Stimulated activated naive B cell treated with anti-CD40 and anti-IgM and Interleukin-4, amounts not matched to agents 10 μg/mL and 1 μg/mL and 100 μg/mL, for 72 hours (primary cell): ENCODE measurements around the gene RNLS.

Source experiments
- ATAC-seq, 2 donors: fragments of 150-1000 bp; cut with Tn5 transposase; replicated peaks; 2 replicates each; pipeline ENCODE4 v1.10.0; 2021; ENCODE audit warnings: moderate library complexity in 1 of 2
- DNase-seq: peaks from one replicate; pipeline ENCODE4 v3.0.0; 2021
- H3K27ac Mint-ChIP-seq: one replicate; pipeline ENCODE4 v1.8.0; 2022; ENCODE audit warnings: mild to moderate bottlenecking, mixed read lengths
- H3K27me3 Mint-ChIP-seq, 2 donors: one replicate each; pipeline ENCODE4 v1.8.0; 2022; ENCODE audit warnings: mixed read lengths in 2 of 2
- H3K36me3 Mint-ChIP-seq, 2 donors: one replicate each; pipeline ENCODE4 v1.8.0; 2022; ENCODE audit warnings: mixed read lengths in 2 of 2, mild to moderate bottlenecking in 1 of 2
- H3K4me1 Mint-ChIP-seq, 2 donors: one replicate each; pipeline ENCODE4 v1.8.0; 2022; ENCODE audit warnings: mixed read lengths in 2 of 2, mild to moderate bottlenecking in 1 of 2
- H3K4me3 Mint-ChIP-seq, 2 donors: one replicate each; pipeline ENCODE4 v1.8.0; 2022; ENCODE audit warnings: mild to moderate bottlenecking in 2 of 2, mixed read lengths in 2 of 2, moderate library complexity in 1 of 2
- H3K9me3 Mint-ChIP-seq, 2 donors: one replicate each; pipeline ENCODE4 v1.8.0; 2022; ENCODE audit warnings: mixed read lengths in 2 of 2, mild to moderate bottlenecking in 1 of 2

The RNLS gene

DNA sequence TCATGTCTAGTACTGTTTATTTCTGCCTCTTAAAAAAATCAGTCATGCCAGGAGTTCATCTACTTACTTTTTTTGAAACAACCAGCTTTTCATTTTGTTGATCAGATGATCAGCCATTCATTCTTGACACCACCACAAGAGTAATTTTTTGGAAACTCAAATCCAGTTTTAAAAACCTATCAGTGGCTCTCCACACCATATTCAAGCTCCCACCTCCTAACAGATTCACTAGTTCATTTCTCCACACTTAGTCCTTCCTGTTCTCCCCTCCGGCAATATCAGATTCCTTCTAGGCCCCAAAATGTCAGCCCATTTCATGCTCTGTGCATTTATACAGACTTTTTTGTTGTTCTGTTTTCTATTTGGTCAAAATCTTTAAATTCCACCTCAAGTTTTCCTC, 341.6 kb downstream of the RNLS start:
- ATAC-seq = no peak
- Mint-ChIP-seq H3K4me1 (peaks cover 8 to 13% of the 10 kb centered on the region in 2 donors), H3K27ac (no peak overlapping the region), H3K36me3 (peaks cover 0 to 2% of the 10 kb centered on the region in 2 donors), H3K4me3 (no peak overlapping the region), H3K9me3 (no peaks in the 10 kb centered on the region), H3K27me3 (no peaks in the 10 kb centered on the region)
- DNase-seq = no peak

DNA sequence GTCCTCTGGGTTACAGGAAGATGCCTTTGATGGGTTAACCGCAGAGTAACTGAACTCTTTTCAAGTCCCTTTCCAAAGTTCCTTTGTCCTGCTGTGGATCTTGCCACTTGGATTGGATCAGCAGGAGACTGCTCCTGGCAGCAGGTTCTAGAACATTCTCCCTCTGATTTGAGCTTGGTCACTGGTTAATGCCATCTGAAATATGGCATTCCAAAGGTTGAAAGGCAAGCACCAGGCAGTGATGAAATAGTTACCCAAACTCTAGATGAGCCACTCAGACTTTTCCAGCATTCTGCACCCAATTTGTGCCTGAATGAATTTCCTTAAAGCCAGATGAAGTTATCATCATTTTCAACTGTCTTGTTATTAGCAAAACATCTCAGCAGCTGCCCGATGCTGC, 343.9 kb downstream of the RNLS start:
- Mint-ChIP-seq H3K36me3 (peaks cover 0 to 2% of the 10 kb centered on the region in 2 donors), H3K4me3 (no peak overlapping the region), H3K27ac (no peak overlapping the region), H3K27me3 (no peaks in the 10 kb centered on the region), H3K9me3 (no peaks in the 10 kb centered on the region), H3K4me1 (peaks cover 5 to 8% of the 10 kb centered on the region in 2 donors)
- ATAC-seq (no peak), DNase-seq (no peak)

GRCh38 chr10:88238615-88238914, 344.6 kb downstream of the RNLS start:
- ATAC-seq (no peak), DNase-seq (no peak)
- H3K4me3 Mint-ChIP-seq = no peak overlapping the region
- H3K27me3 Mint-ChIP-seq = no peaks in the 10 kb centered on the region
- H3K27ac Mint-ChIP-seq = no peak overlapping the region
- H3K4me1 Mint-ChIP-seq = peaks cover 5 to 10% of the 10 kb centered on the region in 2 donors
- H3K36me3 Mint-ChIP-seq = peaks cover 0 to 4% of the 10 kb centered on the region in 2 donors
- H3K9me3 Mint-ChIP-seq = no peaks in the 10 kb centered on the region

DNA sequence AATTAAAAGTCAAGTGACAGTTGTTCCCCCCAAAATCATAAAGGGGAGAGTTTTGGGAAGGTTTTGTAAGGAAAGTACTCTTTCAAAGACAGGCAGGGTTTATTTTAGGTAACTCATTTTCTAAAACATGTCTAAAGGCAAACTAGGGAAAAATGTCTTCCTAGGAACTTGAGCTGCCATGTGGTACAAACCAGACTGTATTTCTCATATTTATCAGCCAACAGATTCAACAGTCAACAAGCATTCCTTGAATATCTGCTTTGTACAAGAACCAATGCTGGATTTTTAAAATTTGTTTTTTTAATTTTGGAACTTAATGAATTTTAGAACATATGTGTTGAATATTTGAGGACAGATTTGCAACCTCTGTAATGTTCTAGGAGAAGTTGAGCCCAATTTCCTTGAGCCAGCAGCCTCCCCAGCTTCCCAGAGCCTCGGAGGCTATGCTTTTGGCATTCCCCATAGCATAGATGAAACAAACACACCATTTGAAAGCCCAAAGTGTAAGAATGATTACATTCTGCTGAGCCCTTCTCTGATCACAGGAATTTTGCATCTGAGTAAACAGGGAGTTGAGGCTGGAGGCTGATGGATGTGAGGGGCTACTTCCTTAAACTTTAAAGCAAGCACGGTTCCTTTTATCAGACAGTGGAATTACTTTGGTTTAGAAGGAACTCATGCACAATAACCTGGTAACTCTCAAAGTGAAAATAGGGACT, 345.1 kb downstream of the RNLS start:
- H3K27ac Mint-ChIP-seq = no peak overlapping the region

DNA sequence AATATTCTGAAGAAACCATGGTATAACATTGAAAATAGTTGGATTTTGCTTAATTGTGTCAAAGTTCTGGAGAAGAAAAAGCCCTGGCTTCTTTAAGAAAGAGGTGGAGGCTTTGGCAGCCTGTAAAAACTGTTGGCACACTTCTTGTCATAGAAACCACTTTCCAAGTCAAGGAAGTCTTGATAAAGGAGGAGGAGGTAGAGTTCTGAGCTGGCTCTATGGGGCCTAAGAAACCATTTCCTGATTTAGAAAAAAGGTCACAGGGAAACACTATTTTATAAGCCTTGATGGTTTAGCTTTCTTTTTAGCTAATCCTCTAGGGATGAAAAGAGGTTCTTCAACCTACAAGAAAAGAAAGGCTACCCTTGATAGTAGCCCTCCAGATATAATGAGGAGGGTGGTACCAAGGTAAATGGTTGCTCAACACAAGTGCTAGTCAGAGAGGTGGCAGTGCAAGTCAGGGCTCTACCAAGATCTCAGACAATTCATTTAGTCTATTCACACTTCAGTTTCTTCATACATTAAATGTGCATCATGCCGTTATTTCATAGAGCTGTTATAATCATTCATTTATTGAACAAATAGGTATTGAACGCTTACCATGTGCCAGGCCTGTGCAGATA, 346.9 kb downstream of the RNLS start:
- peaks cover 5 to 19% of the 10 kb centered on the region in 2 donors for H3K4me1 Mint-ChIP-seq
- ATAC-seq (no peak), DNase-seq (no peak)
- no peak overlapping the region for H3K27ac Mint-ChIP-seq
- no peaks in the 10 kb centered on the region for H3K27me3 Mint-ChIP-seq
- H3K36me3 Mint-ChIP-seq = peaks cover 0 to 4% of the 10 kb centered on the region in 2 donors
- no peaks in the 10 kb centered on the region for H3K9me3 Mint-ChIP-seq
- H3K4me3 Mint-ChIP-seq = no peak overlapping the region

More for the DNA sequence above, 345.1 kb downstream of the RNLS start:
- H3K9me3 Mint-ChIP-seq = no peaks in the 10 kb centered on the region
- H3K4me1 Mint-ChIP-seq = peaks cover 5 to 10% of the 10 kb centered on the region in 2 donors
- no peak for ATAC-seq
- peaks cover 0 to 4% of the 10 kb centered on the region in 2 donors for H3K36me3 Mint-ChIP-seq
- H3K4me3 Mint-ChIP-seq = no peak overlapping the region
- H3K27me3 Mint-ChIP-seq = no peaks in the 10 kb centered on the region
- DNase-seq = no peak

- no peak overlapping the region for H3K27ac Mint-ChIP-seq
- no peak for ATAC-seq
- H3K4me1 Mint-ChIP-seq = peaks cover 5 to 19% of the 10 kb centered on the region in 2 donors
- DNase-seq = no peak
- peaks cover 2 to 5% of the 10 kb centered on the region in 2 donors for H3K9me3 Mint-ChIP-seq
- H3K36me3 Mint-ChIP-seq = peaks cover 2 to 4% of the 10 kb centered on the region in 2 donors
- no peaks in the 10 kb centered on the region for H3K27me3 Mint-ChIP-seq
- no peak overlapping the region for H3K4me3 Mint-ChIP-seq
These were observed 348.8 kb downstream of the RNLS start for GRCh38 chr10:88234297-88234696.

DNA sequence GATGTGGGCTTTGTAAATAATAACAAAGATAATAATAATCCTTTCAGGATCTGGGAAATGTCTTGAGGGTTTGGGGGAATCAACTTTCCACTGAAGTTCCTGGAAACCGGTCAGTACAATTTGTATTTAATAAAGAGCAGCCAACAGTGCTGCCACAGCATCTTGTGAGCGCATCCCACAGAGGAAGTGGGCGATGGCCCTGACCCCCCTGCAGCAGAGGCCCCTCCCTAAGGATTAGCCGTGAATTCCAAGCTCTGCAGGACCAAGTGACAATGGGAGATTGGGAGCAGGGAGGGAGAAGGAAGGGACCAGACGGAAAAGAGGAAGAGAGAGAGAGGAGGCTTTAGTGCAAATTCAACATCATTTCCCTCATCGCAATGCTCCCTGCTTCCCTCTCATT, 349.2 kb downstream of the RNLS start:
- DNase-seq = no peak
- ATAC-seq = no peak
- H3K9me3 Mint-ChIP-seq = peaks cover 2 to 5% of the 10 kb centered on the region in 2 donors

GRCh38 chr10:88232983-88233543, 350.1 kb downstream of the RNLS start:
- no peak for DNase-seq
- ATAC-seq = no peak
- Mint-ChIP-seq H3K4me3 (no peak overlapping the region), H3K4me1 (peaks cover 10 to 28% of the 10 kb centered on the region in 2 donors), H3K27me3 (no peaks in the 10 kb centered on the region), H3K9me3 (peaks cover 2 to 5% of the 10 kb centered on the region in 2 donors), H3K36me3 (peaks cover 2 to 4% of the 10 kb centered on the region in 2 donors), H3K27ac (no peak overlapping the region)

More for the DNA sequence above, 349.2 kb downstream of the RNLS start:
- H3K4me3 Mint-ChIP-seq = no peak overlapping the region
- peaks cover 5 to 21% of the 10 kb centered on the region in 2 donors for H3K4me1 Mint-ChIP-seq
- no peak overlapping the region for H3K27ac Mint-ChIP-seq
- H3K27me3 Mint-ChIP-seq = no peaks in the 10 kb centered on the region
- H3K36me3 Mint-ChIP-seq = peaks cover 2 to 4% of the 10 kb centered on the region in 2 donors

GRCh38 chr10:88232029-88232895, 350.9 kb downstream of the RNLS start:
- no peak for DNase-seq
- peaks cover 2 to 5% of the 10 kb centered on the region in 2 donors for H3K9me3 Mint-ChIP-seq
- H3K4me1 Mint-ChIP-seq = peaks cover 11 to 32% of the 10 kb centered on the region in 2 donors
- H3K4me3 Mint-ChIP-seq = no peak overlapping the region
- no peaks in the 10 kb centered on the region for H3K27me3 Mint-ChIP-seq
- H3K27ac Mint-ChIP-seq = no peak overlapping the region
- ATAC-seq = peak in 1 of 2 donors; percentile 18
- peaks cover 2 to 4% of the 10 kb centered on the region in 2 donors for H3K36me3 Mint-ChIP-seq

- H3K27ac Mint-ChIP-seq = no peak overlapping the region
- H3K4me3 Mint-ChIP-seq = no peak overlapping the region
- DNase-seq = no peak
- H3K36me3 Mint-ChIP-seq = peaks cover 2 to 4% of the 10 kb centered on the region in 2 donors
- H3K9me3 Mint-ChIP-seq = peaks cover 2 to 5% of the 10 kb centered on the region in 2 donors
- no peaks in the 10 kb centered on the region for H3K27me3 Mint-ChIP-seq
- no peak for ATAC-seq
- peaks cover 10 to 27% of the 10 kb centered on the region in 2 donors for H3K4me1 Mint-ChIP-seq
These were observed 352.9 kb downstream of the RNLS start for GRCh38 chr10:88230251-88230650.

GRCh38 chr10:88228130-88228529, 355.0 kb downstream of the RNLS start:
- DNase-seq (no peak), ATAC-seq (no peak)
- peaks cover 0 to 4% of the 10 kb centered on the region in 2 donors for H3K36me3 Mint-ChIP-seq
- peaks cover 10 to 22% of the 10 kb centered on the region in 2 donors for H3K4me1 Mint-ChIP-seq
- H3K9me3 Mint-ChIP-seq = peaks cover 2 to 5% of the 10 kb centered on the region in 2 donors
- H3K27me3 Mint-ChIP-seq = no peaks in the 10 kb centered on the region
- H3K27ac Mint-ChIP-seq = no peak overlapping the region
- no peak overlapping the region for H3K4me3 Mint-ChIP-seq

DNA sequence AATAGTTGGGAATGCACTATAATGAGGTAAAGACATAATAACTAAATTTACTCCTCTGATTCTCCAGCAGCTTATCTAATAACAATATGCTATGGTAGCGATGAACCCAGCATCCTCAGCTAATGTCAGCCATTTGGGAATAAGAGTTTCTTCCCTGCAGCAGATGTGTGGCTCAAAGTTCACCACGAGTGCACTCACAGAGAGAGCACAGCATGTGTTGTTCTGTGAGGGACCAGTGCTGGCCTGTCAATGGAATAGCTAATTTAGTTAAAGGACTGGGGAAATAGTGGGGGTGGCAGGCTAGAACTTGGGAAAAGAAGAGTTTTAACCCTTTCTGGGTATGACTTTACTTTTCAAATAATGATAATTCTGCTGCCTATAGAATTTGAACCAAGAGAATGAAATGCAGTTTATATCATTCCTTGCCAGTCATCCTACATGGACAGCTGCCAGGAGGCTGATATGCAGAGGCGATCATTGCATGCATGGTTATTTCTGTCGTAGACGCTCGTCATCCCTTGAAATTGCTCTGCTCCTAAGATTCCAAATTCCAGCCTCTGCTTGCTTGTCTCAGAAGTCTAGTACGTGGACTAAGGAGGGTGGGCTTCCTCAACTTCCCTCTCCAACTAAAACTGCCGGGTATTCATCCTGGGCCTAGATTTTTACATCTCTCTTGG, 355.6 kb downstream of the RNLS start:
- ATAC-seq (no peak), DNase-seq (no peak)
- no peaks in the 10 kb centered on the region for H3K27me3 Mint-ChIP-seq
- H3K4me1 Mint-ChIP-seq = peaks cover 9 to 20% of the 10 kb centered on the region in 2 donors
- peaks cover 0 to 4% of the 10 kb centered on the region in 2 donors for H3K36me3 Mint-ChIP-seq
- H3K9me3 Mint-ChIP-seq = peaks cover 2 to 5% of the 10 kb centered on the region in 2 donors
- H3K27ac Mint-ChIP-seq = no peak overlapping the region
- no peak overlapping the region for H3K4me3 Mint-ChIP-seq

- Mint-ChIP-seq H3K36me3 (peaks cover 0 to 4% of the 10 kb centered on the region in 2 donors), H3K4me1 (peaks cover 6 to 15% of the 10 kb centered on the region in 2 donors), H3K27ac (no peak overlapping the region), H3K27me3 (no peaks in the 10 kb centered on the region), H3K9me3 (peaks cover 2 to 5% of the 10 kb centered on the region in 2 donors), H3K4me3 (no peak overlapping the region)
- ATAC-seq (no peak), DNase-seq (no peak)
These were observed 356.2 kb downstream of the RNLS start for GRCh38 chr10:88226891-88227290.
